H7 (cell line): ENCODE results near the gene CCNB1. TPM values are rescaled to one million over a fixed set of nuclear protein-coding genes. Genes with fewer than 3 reads are reported as not detected.
"Not testable (repeated sequence)": the region's sequence is repeated elsewhere in the genome, so short reads cannot be mapped to it uniquely, and the experiment has no call there.

ENCODE experiments used
- DNase-seq: peaks from one replicate; pipeline ENCODE4 v3.0.0; 2012
- H3K27me3 ChIP-seq: 2 replicates; pipeline ENCODE4 v1.6.0; 2011; ENCODE audit warnings: mild to moderate bottlenecking, low read length; ENCODE audit not compliant: control insufficient read depth, insufficient read depth
- H3K36me3 ChIP-seq: replicated peaks from 2 replicates; pipeline ENCODE4 v1.5.1; 2011; ENCODE audit warnings: low read length; ENCODE audit not compliant: control insufficient read depth, insufficient read depth
- H3K4me3 ChIP-seq: 2 replicates; pipeline ENCODE4 v1.5.1; 2011; ENCODE audit warnings: low read depth, mild to moderate bottlenecking, control low read depth, low read length, moderate library complexity; ENCODE audit not compliant: insufficient read depth
- total RNA-seq: library from RNA; depleted of rRNA; stranded (reverse); fragments of >200 nt; shearing (Covaris generic); gene quantifications from 2 replicates; pipeline ENCODE4 v1.2.3, GENCODE V29; 2014

CCNB1 gene
- total RNA-seq, 1 experiment from 2014 or later = 432 TPM

GRCh38 chr5:69156456-69156855, 10.5 kb upstream of the CCNB1 start:
- H3K36me3 ChIP-seq = no peaks in the 10 kb centered on the region
- H3K4me3 ChIP-seq = no peak overlapping the region
- no peaks in the 10 kb centered on the region for H3K27me3 ChIP-seq
- DNase-seq = no peak

GRCh38 chr5:69158039-69158438, 8.9 kb upstream of the CCNB1 start:
- no peak for DNase-seq
- H3K36me3 ChIP-seq = no peaks in the 10 kb centered on the region

GRCh38 chr5:69160651-69161050, 6.3 kb upstream of the CCNB1 start:
- Histone ChIP-seq H3K27me3 (no peaks in the 10 kb centered on the region), H3K4me3 (no peak overlapping the region), H3K36me3 (no peaks in the 10 kb centered on the region)
- DNase-seq = peak; percentile 30

More at GRCh38 chr5:69158039-69158438, 8.9 kb upstream of the CCNB1 start:
- no peaks in the 10 kb centered on the region for H3K27me3 ChIP-seq
- no peak overlapping the region for H3K4me3 ChIP-seq

GRCh38 chr5:69167493-69167855, 524 bp downstream of the CCNB1 start:
- H3K36me3 ChIP-seq = peaks cover 34% of the 10 kb centered on the region
- H3K4me3 ChIP-seq = peak overlapping the region; percentile 96
- H3K27me3 ChIP-seq = no peaks in the 10 kb centered on the region
- peak; percentile 62 for DNase-seq

- Histone ChIP-seq H3K36me3 (peaks cover 35% of the 10 kb centered on the region), H3K4me3 (peak overlapping the region; percentile 96), H3K27me3 (no peaks in the 10 kb centered on the region)
- no peak for DNase-seq
Observed at GRCh38 chr5:69167929-69168328, 979 bp downstream of the CCNB1 start.

GRCh38 chr5:69170495-69170894, 3.5 kb downstream of the CCNB1 start:
- peaks cover 57% of the 10 kb centered on the region for H3K36me3 ChIP-seq

GRCh38 chr5:69170969-69171368, 4.0 kb downstream of the CCNB1 start:
- DNase-seq = no peak
- no peak overlapping the region for H3K4me3 ChIP-seq
- no peaks in the 10 kb centered on the region for H3K27me3 ChIP-seq
- peaks cover 61% of the 10 kb centered on the region for H3K36me3 ChIP-seq

More at GRCh38 chr5:69170495-69170894, 3.5 kb downstream of the CCNB1 start:
- Histone ChIP-seq H3K4me3 (no peak overlapping the region), H3K27me3 (no peaks in the 10 kb centered on the region)
- no peak for DNase-seq

GRCh38 chr5:69181659-69182293, 14.8 kb downstream of the CCNB1 start:
- H3K36me3 ChIP-seq, H3K4me3 ChIP-seq, DNase-seq, H3K27me3 ChIP-seq: not testable (repeated sequence)

- H3K27me3 ChIP-seq = no peaks in the 10 kb centered on the region
- no peak overlapping the region for H3K4me3 ChIP-seq
- no peaks in the 10 kb centered on the region for H3K36me3 ChIP-seq
- peak; percentile 40 for DNase-seq
Observed at GRCh38 chr5:69184621-69185020, 17.7 kb downstream of the CCNB1 start.

- Histone ChIP-seq H3K27me3 (no peaks in the 10 kb centered on the region), H3K36me3 (peaks cover 3% of the 10 kb centered on the region), H3K4me3 (no peak overlapping the region)
- DNase-seq = no peak
Observed at GRCh38 chr5:69187342-69187741, 20.4 kb downstream of the CCNB1 start.

- no peak for DNase-seq
- Histone ChIP-seq H3K4me3 (peak overlapping the region; percentile 93), H3K27me3 (no peaks in the 10 kb centered on the region), H3K36me3 (peaks cover 9% of the 10 kb centered on the region)
Observed at GRCh38 chr5:69188811-69189161, 21.8 kb downstream of the CCNB1 start.

GRCh38 chr5:69189162-69190086, 22.5 kb downstream of the CCNB1 start, which contains the start of gene CENPH:
Gene CENPH, plus strand, starts transcription at chr5:69189583. Its CDS starts 52 bp downstream, at chr5:69189635.
- peaks cover 13% of the 10 kb centered on the region for H3K36me3 ChIP-seq
- peak within 1 kb of the TSS; percentile 93 for H3K4me3 ChIP-seq
- DNase-seq = peak; percentile 91
- H3K27me3 ChIP-seq = no peaks in the 10 kb centered on the region

- peaks cover 27% of the 10 kb centered on the region for H3K36me3 ChIP-seq
- H3K27me3 ChIP-seq = no peaks in the 10 kb centered on the region
- no peak for DNase-seq
- no peak overlapping the region for H3K4me3 ChIP-seq
Observed at GRCh38 chr5:69202497-69202896, 35.5 kb downstream of the CCNB1 start.

- no peaks in the 10 kb centered on the region for H3K27me3 ChIP-seq
- DNase-seq = no peak
- peaks cover 16% of the 10 kb centered on the region for H3K36me3 ChIP-seq
- H3K4me3 ChIP-seq = no peak overlapping the region
Observed at GRCh38 chr5:69206528-69207190, 39.7 kb downstream of the CCNB1 start.
